Measurements from ENCODE around the gene PTPN4.

DNA sequence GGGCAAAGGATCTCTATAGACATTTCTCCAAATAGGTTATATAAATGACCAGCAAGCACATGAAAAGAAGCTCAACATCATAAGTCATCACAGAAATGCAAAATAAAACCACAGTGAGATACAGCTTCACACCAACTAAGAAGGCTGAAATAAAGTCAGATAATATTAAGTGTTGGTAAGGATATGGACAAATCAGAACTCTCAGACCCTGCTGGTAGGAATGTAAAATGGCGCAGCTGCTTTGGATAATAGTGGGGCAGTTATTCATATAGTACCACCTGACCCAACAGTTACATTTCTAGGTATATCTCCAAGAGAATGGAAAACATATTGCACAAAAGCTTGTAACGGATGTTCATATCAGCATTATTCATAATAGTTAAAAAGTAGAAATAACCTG is 267.2 kb downstream of the PTPN4 start:
- TF ChIP-seq, protein P1, sequence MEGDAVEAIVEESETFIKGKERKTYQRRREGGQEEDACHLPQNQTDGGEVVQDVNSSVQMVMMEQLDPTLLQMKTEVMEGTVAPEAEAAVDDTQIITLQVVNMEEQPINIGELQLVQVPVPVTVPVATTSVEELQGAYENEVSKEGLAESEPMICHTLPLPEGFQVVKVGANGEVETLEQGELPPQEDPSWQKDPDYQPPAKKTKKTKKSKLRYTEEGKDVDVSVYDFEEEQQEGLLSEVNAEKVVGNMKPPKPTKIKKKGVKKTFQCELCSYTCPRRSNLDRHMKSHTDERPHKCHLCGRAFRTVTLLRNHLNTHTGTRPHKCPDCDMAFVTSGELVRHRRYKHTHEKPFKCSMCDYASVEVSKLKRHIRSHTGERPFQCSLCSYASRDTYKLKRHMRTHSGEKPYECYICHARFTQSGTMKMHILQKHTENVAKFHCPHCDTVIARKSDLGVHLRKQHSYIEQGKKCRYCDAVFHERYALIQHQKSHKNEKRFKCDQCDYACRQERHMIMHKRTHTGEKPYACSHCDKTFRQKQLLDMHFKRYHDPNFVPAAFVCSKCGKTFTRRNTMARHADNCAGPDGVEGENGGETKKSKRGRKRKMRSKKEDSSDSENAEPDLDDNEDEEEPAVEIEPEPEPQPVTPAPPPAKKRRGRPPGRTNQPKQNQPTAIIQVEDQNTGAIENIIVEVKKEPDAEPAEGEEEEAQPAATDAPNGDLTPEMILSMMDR (IDR thresholded peaks at IDR 0.05): no peak
- TF ChIP-seq POLR2A (IDR thresholded peaks at IDR 0.05): no peak

All from body of pancreas (tissue), 4 donors.